ENCODE results near the gene CROCC. TPM values are rescaled to one million over a fixed set of nuclear protein-coding genes. Genes with fewer than 3 reads are reported as not detected.
"Not testable (repeated sequence)": the region's sequence is repeated elsewhere in the genome, so short reads cannot be mapped to it uniquely, and the experiment has no call there.

CROCC gene
- total RNA-seq: 10 to 100 TPM; 27.7 to 86.4 (median 60.2) TPM

- DNase-seq (ENCODE audit: low spot score in 2 of 2): no peak
- Histone ChIP-seq H3K4me1 (peaks cover 36% of the 10 kb centered on the region), H3K4me3 (no peak within 1 kb of the TSS), H3K9me3 (no peaks in the 10 kb centered on the region), H3K27me3 (no peaks in the 10 kb centered on the region), H3K36me3 (no peaks in the 10 kb centered on the region), H3K27ac (no peak within 1 kb of the TSS)
- 45% methylated on average over 17 of the region's 17 CpGs for WGBS
- no peak for TF ChIP-seq POLR2AphosphoS5 (IDR thresholded peaks at IDR 0.05)
- TF ChIP-seq POLR2A (IDR thresholded peaks at IDR 0.05): no peak
- TF ChIP-seq CTCF (IDR thresholded peaks at IDR 0.05): no peak
- TF ChIP-seq EP300 (IDR thresholded peaks at IDR 0.05): no peak
Measured at GRCh38 chr1:16921391-16922185, at the start of gene CROCC. CROCC (plus strand) TSS chr1:16921931; CDS start chr1:16922019, 88 bp downstream.

GRCh38 chr1:16872152-16873075 is 49.3 kb upstream of the CROCC start:
- H3K4me3 ChIP-seq: peak overlapping the region; percentile 33
- DNase-seq (ENCODE audit: low spot score in 2 of 2): peak; percentile 82 to 91
- peaks cover 59% of the 10 kb centered on the region for H3K27me3 ChIP-seq
- peaks cover 12% of the 10 kb centered on the region for H3K4me1 ChIP-seq
- whole genome bisulfite sequencing: 40% methylated on average over 29 of the region's 66 CpGs
- not testable (repeated sequence) for H3K27ac ChIP-seq, H3K9me3 ChIP-seq, H3K36me3 ChIP-seq

DNA sequence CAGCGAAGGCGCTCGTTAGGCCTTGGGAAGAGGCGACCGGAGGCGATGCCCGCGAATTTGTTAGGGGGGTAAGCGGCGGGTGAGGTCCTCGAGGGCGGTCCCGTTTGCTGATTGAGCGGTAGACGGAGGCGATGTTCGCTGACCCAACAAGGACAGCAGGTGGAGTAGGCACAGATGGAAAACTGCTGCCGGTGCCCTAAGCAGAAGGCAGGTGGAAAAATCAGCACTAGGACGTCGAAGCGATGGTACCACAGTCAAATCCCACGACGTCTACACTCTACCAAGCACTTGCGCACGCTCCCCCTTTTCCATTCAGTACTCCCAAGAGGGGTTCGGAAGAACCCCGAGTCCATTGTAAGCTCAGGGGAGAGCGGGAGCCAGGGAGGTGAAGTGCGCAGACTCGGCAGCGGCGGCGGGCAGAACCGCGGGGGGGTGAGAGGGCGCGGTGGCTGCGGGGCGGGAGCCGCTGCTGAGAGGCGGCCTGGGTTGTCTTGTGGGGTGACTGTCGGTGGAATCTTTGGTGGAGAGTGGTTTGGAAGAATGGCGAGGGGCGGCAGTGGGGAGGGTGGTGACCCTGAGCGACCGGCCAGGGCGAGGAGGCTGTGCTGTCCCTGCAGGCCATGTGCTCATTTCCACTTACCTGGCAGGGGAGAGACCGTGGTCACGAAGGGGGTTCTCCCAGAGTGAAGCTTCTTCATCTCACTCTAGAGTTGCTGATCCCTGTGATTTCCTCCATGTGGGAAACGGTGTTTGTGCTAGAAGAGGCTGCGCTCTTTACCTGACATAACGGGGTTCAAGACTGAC is 48.5 kb upstream of the CROCC start:
- Histone ChIP-seq H3K4me3 (peak overlapping the region; percentile 33), H3K27me3 (peaks cover 59% of the 10 kb centered on the region), H3K4me1 (peaks cover 12% of the 10 kb centered on the region)
- H3K36me3 ChIP-seq, H3K9me3 ChIP-seq, H3K27ac ChIP-seq: not testable (repeated sequence)
- 41% methylated on average over 5 of the region's 52 CpGs for WGBS
- peak in 1 of 2 donors; percentile 84 for DNase-seq (ENCODE audit: low spot score in 2 of 2)

DNA sequence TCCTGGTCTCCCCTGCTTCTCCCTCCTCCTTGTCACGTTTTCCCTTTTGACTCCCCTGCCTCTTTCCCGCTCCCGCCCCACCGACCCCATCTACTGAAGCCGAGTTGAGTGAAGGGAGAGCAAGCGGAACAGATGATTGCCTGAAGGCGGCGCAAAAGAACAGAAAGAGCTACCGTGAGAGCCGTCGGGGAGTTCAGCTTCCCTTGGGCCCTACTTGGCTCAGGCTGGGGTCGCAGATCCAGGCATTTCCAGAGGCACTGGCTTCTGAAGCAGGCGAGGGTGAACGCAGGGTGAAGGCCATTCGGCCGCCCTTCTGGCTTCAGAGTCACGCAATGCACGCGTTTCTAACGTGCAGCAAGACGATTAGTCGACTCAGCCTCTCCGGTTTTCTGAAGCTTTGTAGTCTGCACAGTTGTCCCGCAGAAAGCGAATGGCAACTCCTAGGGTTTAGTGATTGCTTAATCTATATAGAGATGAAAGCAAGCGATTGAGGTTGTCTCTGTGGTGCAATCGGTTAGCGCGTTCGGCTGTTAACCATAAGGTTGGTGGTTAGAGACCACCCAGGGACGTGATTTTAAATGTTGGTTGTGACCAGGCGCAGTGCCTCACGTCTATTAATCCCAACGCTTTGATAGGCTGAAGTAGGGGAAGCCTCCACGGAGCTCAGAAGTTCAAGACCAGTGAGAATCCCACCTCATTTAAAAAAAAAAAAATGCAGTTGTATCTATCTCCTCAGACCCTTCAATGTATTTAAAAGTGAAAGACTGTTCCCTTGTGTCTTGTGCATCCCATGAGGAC is 46.6 kb upstream of the CROCC start:
- H3K9me3 ChIP-seq; H3K27ac ChIP-seq; H3K4me3 ChIP-seq; H3K36me3 ChIP-seq; DNase-seq (ENCODE audit: low spot score in 2 of 2): not testable (repeated sequence)
- 50% methylated on average over 27 of the region's 35 CpGs for WGBS
- H3K4me1 ChIP-seq: peaks cover 12% of the 10 kb centered on the region
- H3K27me3 ChIP-seq: peaks cover 65% of the 10 kb centered on the region

DNA sequence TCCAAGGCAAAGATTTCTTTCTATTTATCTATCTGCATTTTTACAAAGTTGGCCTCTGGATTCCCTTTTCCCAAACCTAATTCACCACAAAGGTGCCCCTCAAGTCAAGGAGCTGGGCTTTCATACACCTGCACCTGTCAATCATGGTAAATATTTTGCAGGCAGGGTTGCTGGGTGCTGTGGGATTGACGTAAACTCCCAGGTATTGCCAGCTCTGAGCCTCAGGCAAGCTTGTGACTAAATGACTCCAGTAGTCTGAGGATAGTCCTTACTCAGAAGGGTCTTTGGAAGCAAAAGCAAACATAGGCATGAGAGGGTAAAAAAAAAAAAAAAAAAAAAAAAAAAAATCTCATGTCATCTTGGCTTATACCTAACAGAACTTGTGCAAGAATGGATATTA is 40.0 kb upstream of the CROCC start:
- not testable (repeated sequence) for H3K27ac ChIP-seq; H3K36me3 ChIP-seq; H3K4me1 ChIP-seq; H3K4me3 ChIP-seq; H3K9me3 ChIP-seq; DNase-seq (ENCODE audit: low spot score in 2 of 2)
- peaks cover 27% of the 10 kb centered on the region for H3K27me3 ChIP-seq
- 47% methylated on average over 1 of the region's 1 CpG for whole genome bisulfite sequencing

- H3K27ac ChIP-seq: no peak overlapping the region
- DNase-seq (ENCODE audit: low spot score in 2 of 2): no peak
- no peaks in the 10 kb centered on the region for H3K9me3 ChIP-seq
- H3K4me3 ChIP-seq: no peak overlapping the region
- no peak for TF ChIP-seq CTCF (IDR thresholded peaks at IDR 0.05)
- TF ChIP-seq EP300 (IDR thresholded peaks at IDR 0.05): no peak
- no peak for TF ChIP-seq POLR2A (IDR thresholded peaks at IDR 0.05)
- TF ChIP-seq POLR2AphosphoS5 (IDR thresholded peaks at IDR 0.05): no peak
- H3K4me1 ChIP-seq: no peaks in the 10 kb centered on the region
- H3K36me3 ChIP-seq: no peaks in the 10 kb centered on the region
- 74% methylated on average over 4 of the region's 4 CpGs for WGBS
- peaks cover 22% of the 10 kb centered on the region for H3K27me3 ChIP-seq
Measured at GRCh38 chr1:16882986-16883385, 38.7 kb upstream of the CROCC start.

- not testable (repeated sequence) for H3K9me3 ChIP-seq; H3K4me3 ChIP-seq; H3K4me1 ChIP-seq; DNase-seq (ENCODE audit: low spot score in 2 of 2); H3K36me3 ChIP-seq; H3K27ac ChIP-seq
- 70% methylated on average over 5 of the region's 5 CpGs for WGBS
- peaks cover 16% of the 10 kb centered on the region for H3K27me3 ChIP-seq
Measured at GRCh38 chr1:16884487-16884886, 37.2 kb upstream of the CROCC start.
